ENCODE data around the gene GPC5.
A peak's percentile ranks its signal among the peaks of the same experiment; 100 is the strongest.

GPC5 gene

DNA sequence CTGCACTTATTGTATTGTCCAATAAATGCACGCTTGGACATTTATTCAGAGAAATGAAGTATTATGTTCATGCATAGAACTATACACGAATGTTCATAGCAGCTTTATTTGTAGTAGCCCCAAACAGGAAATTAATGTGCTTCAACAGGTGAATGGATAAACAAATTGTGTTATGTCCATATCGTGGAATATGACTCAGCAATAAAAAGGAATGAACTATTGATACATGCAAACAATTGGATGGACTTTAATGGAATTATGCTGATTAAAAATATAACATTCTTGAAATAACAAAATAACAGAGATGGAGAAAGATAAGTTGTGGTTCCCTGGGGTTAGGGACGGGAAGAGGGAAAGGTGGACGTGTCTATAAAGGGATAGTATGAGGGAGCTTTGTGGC, 65.9 kb downstream of the GPC5 start:
- no peak for FAIRE-seq

DNA sequence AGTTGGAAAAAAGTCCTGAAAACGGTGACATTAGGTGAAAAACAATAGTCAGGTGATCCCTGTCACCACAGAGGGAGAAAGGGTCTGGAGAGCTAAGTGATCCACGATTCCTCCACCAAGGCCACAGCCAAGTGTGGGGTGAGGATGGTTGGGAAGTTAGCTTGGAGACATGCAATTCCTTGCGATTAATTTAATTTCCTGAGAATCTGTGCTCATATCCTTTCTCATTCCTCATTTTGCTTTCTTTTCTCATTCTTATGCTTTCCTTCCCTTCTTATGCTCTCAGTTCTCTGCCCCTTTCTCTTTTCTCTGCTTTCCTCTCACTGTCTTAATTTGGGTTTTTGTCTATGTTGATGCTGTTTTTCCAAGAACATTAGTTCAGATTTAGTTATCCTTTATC, 68.8 kb downstream of the GPC5 start:
- FAIRE-seq, result no peak

DNA sequence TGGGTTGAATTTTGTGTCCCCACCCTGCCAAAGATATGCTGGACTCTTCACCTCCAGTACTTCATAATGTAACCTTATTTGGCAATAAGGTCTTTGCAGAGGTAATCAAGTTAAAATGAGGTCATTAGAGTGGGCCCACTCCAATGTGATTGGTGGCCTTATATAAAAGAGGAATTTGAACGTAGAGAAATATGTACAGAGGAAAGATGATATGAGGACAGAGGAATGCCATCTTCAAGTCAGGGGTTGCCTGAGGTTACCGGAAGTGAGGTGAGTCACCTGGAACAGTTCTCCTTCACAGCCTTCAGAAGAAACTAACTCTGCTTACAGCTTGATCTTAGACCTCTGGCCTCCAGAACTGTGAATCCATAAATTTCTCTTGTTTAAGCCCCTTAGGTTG, 69.9 kb downstream of the GPC5 start:
- no peak for FAIRE-seq

DNA sequence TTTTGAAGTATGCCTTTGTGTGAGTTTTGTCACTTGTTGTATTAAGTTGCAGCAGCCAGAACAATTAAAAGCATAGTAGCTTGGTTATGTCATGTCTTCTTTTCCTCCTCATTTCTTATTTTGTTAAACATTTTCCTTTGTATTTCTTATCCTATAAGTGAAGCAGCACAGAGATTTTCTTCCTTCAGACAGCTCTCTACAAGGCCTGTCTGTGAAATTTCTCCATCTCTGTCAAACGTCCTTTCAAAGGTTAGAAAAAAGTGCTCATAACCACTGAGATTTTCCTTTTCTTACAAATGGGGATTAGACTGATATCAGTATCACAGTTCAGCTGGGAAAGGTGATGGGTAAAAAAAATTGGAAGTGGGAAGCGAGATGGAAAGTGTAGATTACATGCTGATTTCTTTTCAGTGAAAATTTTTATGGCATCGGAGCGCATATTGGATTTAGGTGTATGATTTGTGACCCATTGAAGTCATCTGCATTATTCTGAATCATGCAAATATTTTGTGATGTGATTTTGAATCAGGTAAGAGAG, 71.7 kb downstream of the GPC5 start:
- FAIRE-seq, result no peak

DNA sequence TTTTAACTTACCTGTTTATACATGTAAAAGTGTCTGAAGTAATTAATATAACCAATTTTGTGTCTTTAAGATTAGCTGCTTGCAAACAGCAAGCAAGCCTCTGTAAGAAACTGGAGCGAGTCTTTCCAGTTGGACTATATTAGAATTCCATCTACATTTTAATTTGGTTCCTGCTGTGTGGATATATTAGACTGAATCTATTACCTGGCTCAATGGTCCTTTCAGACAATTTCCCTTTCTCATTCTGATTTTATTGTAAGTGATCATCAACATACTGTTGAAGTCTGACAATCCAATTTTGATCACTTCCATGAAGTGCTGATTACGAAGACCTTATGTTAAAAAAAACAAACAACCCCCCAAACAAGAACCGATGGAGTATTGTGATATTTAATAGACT, 72.3 kb downstream of the GPC5 start:
- no peak for FAIRE-seq

DNA sequence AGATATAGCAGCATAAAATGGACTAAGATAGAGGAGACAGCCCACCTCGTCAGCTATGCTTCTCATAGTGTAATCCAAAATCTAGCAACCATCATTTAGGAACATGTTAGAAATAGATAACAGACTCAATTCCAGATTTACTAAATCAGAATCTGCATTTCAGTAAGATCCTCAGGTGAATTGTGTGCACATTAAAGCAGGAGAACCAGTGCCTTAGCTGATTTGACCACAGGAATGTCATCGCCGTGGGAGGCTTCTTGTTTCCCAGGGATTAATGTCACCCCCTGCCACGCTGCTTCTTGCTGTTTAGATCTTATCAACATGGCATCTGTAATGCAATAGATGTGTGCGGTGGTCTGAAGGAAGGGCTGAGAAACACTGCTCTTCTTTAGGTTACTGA, 84.0 kb downstream of the GPC5 start:
- FAIRE-seq, result no peak

DNA sequence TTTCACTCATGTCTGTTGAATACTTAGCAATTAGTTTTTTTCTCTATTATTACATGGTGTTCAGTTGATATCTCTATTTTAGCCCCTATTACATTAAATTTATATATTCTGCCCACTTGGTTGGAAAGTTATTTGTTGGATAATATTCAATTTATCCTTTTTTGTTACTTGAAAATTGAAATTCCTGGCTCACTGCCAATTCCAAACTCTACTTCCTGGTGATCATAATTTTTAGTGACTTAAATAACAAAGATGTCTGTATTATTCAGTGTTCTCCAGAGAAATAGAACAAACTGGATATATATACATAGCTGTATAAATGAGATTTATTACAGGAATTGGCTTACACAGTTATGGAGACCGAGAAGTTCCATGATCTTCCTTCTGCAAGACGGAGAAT, 93.6 kb downstream of the GPC5 start:
- FAIRE-seq, result no peak

DNA sequence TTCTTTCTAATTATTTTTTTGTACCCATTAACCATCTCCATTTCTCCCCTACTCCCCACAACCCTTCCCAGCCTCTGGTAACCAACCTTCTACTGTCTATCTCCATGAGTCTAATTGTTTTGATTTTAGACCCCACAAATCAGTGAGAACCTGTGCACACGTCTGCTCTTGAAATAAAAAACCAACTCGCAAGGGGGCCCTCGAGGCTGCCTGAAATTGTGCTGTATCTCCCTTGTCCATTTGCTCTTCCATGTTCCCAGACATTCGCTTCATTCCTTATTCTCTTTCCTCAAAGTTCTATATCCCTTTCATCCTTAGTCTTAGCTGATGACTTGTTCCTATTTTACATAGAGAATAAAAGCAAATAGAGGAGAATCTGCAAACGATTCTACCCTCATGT, 95.0 kb downstream of the GPC5 start:
- no peak for FAIRE-seq

DNA sequence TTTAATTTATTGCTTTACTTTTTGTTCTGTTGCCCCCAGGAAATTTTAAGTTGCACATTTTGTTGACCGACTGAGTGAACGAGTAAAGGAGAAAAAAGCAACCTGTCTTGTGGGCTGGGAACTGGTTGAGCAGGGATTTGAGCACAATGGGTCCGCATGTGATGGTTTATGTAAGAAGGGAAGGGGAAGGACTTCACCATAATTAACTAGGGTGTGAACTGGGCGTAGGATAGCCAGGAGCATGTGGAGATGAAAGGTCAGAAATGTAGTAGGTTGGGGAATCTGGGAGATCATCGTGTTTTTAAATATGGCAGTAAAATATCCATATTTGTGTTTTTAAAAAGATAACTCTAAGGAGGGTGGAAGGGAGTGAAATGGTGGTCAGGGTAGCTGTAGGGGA, 99.9 kb downstream of the GPC5 start:
- FAIRE-seq, result no peak

DNA sequence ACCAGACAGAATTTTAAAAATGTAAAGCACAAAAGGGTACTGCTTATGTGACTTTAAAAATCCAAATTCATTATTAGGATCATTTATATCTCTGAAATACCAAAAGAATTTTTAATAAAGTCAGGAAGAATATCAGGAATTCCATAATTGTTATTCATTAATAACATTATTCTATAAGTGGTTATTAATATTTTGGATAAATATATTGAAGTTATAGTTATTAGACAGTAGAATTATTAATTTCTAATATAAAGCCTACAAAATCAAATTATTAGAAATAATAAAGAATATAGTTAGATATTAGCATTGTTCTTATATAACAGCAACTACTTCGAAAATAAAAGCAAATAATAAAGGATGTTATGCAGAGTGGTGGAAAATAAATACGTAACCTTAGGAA, 105.8 kb downstream of the GPC5 start:
- no peak for FAIRE-seq

DNA sequence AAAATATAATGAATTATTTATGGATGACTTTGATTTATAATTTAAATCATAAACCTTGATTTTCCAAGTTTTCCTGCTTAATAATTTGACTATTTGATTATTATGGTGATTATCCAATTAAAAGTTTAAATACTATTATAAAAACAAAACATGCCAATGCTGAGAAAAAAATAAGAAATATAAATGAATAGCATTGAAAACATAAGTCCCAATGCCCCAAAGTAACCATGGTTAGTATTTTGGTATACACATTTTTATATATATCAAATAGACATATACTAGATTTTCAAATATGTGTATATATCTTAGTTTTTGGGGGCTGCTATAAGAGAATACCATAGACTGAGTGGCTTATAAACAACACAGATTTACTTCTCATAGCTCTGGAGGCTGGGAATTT, 108.3 kb downstream of the GPC5 start:
- no peak for FAIRE-seq

DNA sequence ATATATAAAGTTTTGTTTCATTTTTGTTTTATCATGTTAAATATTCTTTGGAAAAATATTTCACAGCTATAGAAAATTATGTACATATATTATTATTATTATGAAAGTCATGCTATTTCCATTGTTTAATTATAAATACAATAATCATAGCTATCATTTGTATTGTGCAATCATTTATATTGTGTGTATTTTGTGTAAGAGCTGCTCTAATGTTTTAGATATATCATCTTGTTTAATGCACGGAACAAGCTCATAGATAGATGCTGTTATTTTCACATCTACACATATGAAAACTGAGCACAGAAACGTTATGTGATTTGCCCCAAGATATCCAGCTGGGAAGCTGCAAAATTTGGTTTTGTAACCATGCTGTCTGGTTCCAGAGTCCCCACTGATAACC, 111.6 kb downstream of the GPC5 start:
- FAIRE-seq, result peak; percentile 65

DNA sequence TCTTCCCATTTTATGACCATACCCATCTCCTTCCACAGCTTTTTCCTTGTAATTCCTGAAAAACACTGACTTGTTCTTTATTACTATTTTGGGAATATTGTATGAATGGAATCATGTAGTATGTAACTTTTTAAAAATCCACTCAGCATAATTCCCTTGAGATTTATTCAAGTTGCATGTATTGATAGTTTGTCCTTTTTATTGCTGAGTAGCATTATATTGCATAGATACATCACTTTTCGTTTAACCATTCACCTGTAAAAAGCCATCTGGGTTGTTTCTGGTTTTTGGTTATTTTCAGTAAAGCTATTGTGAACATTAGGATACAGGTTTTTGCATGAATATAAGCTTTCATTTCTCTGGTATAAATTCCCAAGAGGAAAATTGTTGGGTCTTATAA, 115.4 kb downstream of the GPC5 start:
- FAIRE-seq, result no peak

DNA sequence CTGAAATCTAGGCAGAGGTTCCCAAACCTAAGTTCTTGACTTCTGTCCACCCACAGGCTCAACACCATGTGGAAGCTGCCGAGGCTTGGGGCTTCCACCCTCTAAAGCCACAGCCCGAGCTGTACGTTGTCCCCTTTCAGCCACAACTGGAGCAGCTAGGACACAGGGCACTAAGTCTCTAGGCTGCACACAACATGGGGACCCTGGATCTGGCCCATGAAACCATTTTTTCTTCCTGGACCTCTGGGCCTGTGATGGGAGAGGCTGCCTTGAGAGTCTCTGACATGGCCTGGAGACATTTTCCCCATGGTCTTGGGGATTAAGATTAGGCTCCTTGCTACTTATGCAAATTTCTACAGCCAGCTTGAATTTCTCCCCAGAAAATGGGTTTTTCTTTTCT, 118.4 kb downstream of the GPC5 start:
- no peak for FAIRE-seq

DNA sequence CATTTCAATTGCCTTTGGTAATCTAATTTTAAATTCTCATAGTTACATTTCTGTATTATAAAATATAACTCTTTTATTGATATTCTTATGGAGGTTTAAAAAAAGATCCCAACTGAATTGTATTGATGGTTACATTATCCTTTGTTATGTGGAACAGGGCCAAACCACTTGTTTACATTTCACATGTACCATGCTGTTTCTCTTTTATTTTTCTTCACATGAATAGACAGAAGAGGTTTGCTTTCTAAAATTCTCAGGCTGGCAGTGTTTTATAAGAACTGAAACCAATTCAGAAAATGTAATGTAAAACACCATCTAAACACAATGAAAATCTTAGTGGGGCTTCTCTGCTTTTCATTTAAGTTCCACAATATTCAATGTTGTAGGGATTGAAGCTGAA, 122.5 kb downstream of the GPC5 start:
- FAIRE-seq, result peak; percentile 21

DNA sequence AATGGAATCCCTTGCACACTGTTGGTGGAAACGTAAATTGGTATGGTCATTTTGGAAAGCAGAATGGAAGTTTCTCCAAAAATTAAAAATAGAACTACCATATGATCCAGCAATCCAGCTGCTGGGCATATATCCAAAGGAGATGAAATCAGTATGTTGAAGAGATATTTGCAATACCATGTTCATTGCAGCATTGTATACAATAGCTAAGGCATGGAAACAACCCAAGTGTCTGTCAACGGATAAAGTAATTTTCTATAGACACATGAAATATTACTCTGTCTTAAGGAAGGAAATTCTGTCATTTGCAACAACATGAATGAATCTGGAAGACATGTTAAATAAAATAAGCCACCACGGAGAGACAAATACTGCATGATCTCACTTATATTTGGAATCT, 124.7 kb downstream of the GPC5 start:
- no peak for FAIRE-seq

DNA sequence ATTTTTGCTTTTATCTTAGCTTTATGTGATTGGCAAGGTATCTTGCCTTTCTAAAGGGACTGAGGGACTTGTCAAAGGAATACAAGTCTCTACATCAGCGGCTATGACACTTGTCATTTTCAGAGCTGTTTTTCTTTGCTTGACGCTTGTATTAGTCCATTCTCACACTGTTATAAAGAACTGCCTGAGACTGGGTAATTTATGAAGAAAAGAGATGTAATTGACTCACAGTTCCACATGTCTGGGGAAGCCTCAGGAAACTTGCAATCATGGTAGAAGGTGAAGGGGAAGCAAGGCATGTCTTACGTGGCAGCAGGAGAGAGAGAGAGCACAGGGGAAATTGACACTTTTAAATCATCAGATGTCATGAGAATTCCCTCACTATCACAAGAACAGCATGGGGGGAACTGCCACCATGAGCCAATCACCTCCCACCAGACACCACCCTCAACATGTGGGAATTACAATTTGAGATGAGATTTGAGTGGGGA, 128.2 kb downstream of the GPC5 start:
- FAIRE-seq, result no peak

DNA sequence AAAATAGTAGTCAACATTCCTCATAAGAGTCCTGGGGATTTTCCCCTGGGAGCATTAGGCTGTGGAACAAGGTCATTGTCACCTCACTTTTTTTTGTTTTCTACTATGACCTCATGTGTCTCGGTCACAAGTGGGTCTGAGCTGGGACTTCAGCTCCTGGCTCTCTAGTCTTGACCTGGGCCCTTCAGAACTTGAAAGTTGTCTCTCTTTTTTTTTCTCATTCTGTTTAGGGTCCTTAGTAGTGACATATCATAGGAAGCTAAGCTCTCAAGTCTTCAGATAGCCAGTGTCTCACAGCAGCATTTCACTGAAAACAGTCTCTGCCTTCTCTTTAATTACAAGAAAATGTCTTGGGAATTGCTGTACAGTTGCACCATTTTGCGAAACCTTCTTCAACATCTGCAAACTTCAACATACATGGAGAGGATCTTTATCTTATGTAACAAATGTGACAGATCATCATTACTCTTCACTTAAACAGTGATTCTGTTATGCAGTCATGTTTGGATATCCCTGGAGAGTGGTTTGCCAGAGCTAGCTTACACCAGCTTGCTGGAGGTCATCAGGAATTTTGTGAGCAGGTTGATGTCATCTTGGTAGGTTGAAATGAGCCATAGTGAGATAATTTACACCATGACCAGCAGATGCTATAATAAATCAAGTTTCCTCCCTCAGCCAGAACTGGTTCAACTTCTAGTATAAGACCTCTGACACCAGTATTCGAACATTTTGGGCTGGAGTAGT, 131.5 kb downstream of the GPC5 start:
- no peak for FAIRE-seq

DNA sequence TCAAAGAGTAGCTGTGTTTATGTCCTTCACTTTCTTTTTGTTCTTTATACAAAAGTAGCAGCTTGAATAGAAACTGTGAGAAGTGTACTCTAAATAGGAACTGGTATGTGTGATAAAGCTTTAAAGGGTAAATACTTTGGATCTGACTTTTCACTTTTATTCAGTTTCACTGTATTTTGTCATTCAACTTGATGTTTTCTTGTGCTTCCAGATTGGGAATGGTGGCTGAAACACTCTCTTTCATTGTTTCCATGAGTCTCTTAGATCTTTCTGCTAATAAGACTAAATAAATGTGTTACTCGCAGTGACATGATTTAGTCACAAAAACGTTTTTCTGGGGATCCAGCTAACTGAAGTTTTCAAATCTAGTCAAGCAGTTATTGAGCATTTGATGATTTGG, 133.2 kb downstream of the GPC5 start:
- no peak for FAIRE-seq

DNA sequence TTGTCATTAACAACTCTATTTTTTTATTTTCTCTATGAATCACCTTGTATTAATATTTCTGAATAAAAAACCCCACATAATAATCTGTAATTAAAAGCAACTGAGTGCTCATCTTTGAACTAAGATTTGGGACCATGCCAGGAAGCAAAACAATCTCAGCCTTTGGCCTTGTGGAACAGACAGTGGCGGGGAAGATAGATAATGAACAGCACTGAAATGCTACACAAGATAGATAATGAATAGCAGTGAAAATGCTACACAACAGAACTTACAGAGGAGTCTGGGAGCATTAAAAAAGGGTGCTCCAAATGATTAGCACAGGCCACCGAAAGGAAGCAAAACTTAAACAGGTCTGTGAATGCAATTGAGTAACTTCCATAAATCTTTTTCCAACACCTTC, 134.9 kb downstream of the GPC5 start:
- no peak for FAIRE-seq

DNA sequence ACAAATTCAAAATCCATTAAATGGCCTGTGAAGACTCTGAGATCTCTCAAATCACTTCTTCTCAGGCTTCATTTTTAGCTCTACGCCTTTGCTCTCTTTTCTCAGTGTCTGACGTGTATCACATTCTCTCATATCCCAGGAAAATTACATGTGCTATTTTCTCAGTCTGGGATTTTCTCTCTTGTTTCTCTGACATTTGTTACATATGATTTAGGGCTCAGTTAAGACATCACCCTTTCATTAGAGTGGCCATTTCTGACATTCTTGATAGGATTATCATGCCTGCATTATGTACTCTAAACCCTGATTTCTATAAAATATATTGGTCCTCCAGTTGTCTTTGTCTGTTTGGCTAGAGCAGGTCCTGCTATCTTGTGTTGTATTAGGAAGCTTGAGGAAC, 136.6 kb downstream of the GPC5 start:
- FAIRE-seq, result no peak

DNA sequence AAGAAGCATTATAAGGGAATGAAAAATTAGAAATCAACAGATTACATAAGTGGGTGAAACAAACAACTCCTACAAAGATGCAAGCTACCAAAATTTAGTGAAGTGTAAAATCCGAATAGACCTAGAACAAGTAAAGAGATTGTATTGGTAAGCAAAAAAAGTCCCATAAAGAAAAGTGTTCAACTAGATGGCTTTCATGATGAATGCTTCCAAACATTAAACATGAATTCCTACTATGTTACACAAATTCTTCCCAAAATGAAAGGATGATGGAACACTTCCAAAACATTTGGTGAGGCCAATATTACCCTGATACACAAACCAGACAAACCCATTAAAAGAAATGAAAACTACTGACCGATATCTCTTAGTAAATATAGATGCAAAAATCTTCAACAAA, 139.0 kb downstream of the GPC5 start:
- no peak for FAIRE-seq

DNA sequence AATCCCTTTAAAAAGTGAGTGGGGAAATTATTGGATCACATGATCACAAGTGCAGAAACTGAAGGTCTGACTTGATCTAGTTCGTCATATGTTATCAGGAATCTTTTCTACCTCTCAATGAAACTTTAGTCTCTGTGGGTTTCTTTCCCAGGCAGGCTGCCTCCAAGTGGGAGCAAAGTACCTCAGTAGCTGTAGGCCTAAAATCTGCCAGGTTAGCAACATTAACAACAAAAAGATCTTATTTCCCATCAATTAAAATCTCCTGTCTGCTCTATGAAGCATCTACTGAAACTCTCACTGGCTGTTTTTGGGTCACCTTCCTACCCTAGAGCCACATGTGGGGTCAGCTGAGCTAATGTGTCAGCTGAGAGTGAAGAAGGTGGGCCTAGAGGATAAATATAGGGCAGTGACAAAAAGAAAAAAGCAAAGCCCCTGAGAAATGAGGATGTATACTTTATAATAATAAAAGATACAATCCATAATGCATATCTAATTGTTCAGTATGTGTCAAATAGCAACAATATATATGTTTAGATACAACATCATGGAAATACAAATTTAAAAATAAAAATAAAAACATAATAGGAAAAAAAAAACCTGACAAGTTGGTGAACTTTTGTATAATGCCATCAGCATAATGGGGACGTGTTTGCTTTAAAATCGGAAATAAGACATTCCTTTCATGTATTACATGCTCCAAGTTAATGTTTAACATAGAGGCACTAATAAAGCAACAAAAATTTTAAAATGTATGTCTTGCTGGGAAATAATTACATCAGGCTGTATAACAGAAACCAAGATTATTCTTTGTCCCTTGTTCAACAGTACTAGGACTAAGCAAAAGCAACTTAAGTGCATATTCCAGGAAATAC, 141.1 kb downstream of the GPC5 start:
- FAIRE-seq, result peak; percentile 78

DNA sequence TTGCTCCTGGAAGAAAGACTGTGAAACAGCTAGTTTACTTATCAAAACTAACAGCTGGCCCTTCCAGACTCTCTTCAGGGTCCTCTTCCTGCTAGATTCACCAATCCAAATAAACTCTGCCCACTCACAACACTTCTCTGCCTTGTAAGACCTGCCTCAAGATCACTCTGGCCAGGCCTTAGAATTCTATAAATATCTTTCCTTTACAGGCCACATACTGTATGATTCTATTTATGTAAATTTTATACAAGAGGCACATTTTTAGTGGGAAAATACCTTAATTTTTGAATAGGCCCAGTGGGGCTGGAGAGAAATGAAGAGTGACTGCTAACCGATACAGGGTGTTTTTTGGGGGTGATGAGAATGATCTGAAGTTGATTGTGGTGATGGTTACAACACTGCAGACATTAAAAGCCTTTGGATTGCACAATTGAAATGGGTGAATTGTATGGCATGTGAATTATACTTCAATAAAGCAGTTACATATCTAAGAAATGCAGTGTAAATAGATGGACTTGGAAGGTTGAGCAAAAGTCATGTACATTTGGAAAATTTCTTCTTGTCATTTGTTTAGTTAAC, 141.8 kb downstream of the GPC5 start:
- FAIRE-seq, result no peak
